ENCODE data around the gene CPT2. TPM values are rescaled to one million over a fixed set of nuclear protein-coding genes. Genes with fewer than 3 reads are reported as not detected.

The CPT2 gene
- total and polyA plus RNA-seq, 9 of the 15 experiments (the other 6 are each of a cell fraction or from before 2014, with no cell fraction given): 7.6 to 25.1 (median 16.8) TPM

DNA sequence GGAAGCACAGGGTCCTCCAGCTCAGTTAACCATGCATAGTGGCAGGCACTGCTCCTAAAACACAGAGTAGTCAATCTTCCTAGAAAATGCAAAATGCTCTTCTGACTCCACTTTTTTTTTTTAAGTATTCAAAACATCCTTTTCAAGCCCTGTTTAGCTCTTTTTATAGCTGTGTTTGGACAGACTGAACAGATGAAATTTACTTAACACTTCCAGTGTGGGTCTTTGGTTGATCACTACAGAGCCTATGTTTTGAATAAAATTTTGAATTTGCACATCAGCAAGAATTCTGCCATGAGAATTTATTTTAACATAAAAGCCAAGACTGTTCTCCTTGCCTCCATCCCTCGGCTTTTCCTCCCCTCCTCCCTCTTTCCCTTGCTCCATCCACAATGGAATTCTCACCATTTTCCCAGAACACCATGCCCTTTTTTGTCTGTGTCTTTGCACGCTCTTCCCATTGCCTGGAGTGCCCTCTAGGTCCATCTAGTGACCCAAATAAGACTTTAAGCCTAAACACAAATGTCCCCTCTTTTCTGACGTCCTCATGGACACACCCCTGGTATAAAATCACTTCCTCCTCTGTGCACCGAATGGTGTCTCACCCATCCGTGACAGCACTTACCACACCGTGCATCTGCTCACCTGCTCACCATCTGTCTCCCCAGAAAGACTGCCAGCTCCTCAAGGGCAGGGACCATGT is 24.0 kb upstream of the CPT2 start (continued):
- TF ChIP-seq, protein P1, sequence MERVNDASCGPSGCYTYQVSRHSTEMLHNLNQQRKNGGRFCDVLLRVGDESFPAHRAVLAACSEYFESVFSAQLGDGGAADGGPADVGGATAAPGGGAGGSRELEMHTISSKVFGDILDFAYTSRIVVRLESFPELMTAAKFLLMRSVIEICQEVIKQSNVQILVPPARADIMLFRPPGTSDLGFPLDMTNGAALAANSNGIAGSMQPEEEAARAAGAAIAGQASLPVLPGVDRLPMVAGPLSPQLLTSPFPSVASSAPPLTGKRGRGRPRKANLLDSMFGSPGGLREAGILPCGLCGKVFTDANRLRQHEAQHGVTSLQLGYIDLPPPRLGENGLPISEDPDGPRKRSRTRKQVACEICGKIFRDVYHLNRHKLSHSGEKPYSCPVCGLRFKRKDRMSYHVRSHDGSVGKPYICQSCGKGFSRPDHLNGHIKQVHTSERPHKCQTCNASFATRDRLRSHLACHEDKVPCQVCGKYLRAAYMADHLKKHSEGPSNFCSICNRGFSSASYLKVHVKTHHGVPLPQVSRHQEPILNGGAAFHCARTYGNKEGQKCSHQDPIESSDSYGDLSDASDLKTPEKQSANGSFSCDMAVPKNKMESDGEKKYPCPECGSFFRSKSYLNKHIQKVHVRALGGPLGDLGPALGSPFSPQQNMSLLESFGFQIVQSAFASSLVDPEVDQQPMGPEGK (CRISPR knock-in tag; IDR thresholded peaks at IDR 0.05; ENCODE audit: borderline replicate concordance): no peak
- TF ChIP-seq ERF (CRISPR knock-in tag; IDR thresholded peaks at IDR 0.05) (no peak), SUPT5H (IDR thresholded peaks at IDR 0.05) (no peak), MAFK (IDR thresholded peaks at IDR 0.05; ENCODE audit: low read length) (no peak), HSF4 (CRISPR knock-in tag; IDR thresholded peaks at IDR 0.05; ENCODE audit: borderline replicate concordance) (no peak), ZFP30 (CRISPR knock-in tag; IDR thresholded peaks at IDR 0.05; ENCODE audit: borderline replicate concordance) (no peak), ZNF507 (tag; conservative IDR thresholded peaks at IDR 0.05) (no peak), ZNF184 (CRISPR knock-in tag; IDR thresholded peaks at IDR 0.05) (no peak), XRCC5 (IDR thresholded peaks at IDR 0.05; ENCODE audit: low read depth, low read length) (no peak), MAFG (tag; conservative IDR thresholded peaks at IDR 0.05) (no peak), PTRF (tag; IDR thresholded peaks at IDR 0.05) (no peak), ARID1B (IDR thresholded peaks at IDR 0.05) (no peak)
- TF ChIP-seq, protein P2, sequence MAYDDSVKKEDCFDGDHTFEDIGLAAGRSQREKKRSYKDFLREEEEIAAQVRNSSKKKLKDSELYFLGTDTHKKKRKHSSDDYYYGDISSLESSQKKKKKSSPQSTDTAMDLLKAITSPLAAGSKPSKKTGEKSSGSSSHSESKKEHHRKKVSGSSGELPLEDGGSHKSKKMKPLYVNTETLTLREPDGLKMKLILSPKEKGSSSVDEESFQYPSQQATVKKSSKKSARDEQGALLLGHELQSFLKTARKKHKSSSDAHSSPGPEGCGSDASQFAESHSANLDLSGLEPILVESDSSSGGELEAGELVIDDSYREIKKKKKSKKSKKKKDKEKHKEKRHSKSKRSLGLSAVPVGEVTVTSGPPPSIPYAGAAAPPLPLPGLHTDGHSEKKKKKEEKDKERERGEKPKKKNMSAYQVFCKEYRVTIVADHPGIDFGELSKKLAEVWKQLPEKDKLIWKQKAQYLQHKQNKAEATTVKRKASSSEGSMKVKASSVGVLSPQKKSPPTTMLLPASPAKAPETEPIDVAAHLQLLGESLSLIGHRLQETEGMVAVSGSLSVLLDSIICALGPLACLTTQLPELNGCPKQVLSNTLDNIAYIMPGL (CRISPR knock-in tag; IDR thresholded peaks at IDR 0.05): no peak
- TF ChIP-seq, protein P3, sequence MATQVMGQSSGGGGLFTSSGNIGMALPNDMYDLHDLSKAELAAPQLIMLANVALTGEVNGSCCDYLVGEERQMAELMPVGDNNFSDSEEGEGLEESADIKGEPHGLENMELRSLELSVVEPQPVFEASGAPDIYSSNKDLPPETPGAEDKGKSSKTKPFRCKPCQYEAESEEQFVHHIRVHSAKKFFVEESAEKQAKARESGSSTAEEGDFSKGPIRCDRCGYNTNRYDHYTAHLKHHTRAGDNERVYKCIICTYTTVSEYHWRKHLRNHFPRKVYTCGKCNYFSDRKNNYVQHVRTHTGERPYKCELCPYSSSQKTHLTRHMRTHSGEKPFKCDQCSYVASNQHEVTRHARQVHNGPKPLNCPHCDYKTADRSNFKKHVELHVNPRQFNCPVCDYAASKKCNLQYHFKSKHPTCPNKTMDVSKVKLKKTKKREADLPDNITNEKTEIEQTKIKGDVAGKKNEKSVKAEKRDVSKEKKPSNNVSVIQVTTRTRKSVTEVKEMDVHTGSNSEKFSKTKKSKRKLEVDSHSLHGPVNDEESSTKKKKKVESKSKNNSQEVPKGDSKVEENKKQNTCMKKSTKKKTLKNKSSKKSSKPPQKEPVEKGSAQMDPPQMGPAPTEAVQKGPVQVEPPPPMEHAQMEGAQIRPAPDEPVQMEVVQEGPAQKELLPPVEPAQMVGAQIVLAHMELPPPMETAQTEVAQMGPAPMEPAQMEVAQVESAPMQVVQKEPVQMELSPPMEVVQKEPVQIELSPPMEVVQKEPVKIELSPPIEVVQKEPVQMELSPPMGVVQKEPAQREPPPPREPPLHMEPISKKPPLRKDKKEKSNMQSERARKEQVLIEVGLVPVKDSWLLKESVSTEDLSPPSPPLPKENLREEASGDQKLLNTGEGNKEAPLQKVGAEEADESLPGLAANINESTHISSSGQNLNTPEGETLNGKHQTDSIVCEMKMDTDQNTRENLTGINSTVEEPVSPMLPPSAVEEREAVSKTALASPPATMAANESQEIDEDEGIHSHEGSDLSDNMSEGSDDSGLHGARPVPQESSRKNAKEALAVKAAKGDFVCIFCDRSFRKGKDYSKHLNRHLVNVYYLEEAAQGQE (IDR thresholded peaks at IDR 0.05; ENCODE audit: borderline replicate concordance): peak; percentile 38; the same call in 1 of the 2 replicates
- TF ChIP-seq, protein P3 (CRISPR knock-in tag; IDR thresholded peaks at IDR 0.05; ENCODE audit: low read depth): no peak
